Putamen (tissue), 1 donor: ENCODE data around the gene AVEN.

Source experiments
- DNase-seq: peaks from one replicate; pipeline ENCODE4 v3.0.0-alpha.2; 2016; ENCODE audit warnings: low spot score

The AVEN gene

DNA sequence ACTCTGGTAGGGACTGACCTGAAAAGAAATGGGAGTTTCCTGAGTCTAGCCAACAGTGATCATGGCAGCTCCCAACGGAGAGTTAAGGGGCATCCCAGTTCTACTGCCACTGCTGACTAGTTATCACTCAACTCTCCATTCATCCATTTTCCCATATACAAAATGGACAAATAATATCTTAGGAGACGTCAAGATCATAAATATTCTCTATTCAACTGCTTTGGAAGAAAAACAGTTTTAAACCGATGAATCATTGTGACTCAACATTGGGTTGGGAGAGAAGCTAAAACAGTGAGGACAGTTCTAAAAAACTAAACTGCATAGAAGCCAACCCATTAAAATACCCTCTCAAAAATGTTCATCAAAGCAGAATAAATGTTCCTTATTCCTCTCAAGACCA lies 128.3 kb downstream of the AVEN start:
- DNase-seq = no peak

DNA sequence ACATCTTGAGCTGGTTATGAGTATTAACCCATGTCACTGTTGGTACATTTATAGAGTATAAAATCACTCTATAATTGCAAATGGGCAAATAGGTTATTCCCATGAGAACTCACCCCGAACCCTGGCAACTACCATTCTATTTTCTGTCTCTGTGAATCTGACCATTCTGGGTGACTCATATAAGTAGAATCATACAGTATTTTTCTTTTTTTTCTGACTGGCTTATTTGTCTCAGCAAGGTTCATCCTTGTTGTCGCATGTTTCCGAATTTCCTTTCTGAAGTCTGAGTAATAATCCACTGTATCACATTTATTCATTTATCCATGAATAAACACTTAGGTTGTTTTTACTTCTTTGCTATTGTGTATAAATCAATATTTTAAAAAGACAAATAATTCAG lies 130.6 kb downstream of the AVEN start:
- DNase-seq = no peak

DNA sequence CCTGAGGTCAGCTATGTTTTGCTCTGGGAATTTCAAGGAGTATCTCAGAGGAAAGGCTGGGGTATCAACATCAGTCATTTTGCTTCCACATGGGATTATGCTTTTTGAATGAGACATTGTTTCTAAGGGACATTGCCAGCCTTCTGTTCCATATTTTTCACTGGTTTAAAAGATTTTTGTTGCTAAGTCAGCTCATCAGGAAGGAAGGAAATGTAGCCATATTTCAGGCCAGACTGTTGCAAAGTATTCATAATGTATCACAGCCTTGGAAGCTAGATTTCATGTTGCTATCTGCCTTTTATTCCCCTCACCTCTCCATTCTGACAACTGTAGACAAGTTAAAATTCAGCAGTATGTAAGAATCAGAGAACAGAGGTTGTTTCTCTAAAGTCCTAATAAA lies 131.7 kb downstream of the AVEN start:
- no peak for DNase-seq

DNA sequence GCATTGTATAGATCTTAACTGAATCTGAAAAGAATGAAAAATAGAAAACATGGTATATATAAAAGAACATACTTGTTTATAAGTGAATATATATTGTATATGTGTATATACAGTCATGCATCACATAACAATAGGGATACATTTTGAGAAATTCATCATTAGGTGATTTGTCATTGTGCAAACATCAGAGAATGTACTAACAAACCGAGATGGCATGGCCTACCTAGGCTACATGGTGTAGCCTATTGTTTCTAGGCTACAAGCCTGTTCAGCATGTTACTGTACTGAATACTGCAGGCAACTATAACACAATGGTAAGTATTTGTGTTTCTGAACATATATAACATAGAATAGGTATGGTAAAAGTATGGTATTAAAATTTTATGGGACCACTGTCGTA lies 135.3 kb downstream of the AVEN start:
- DNase-seq = no peak

DNA sequence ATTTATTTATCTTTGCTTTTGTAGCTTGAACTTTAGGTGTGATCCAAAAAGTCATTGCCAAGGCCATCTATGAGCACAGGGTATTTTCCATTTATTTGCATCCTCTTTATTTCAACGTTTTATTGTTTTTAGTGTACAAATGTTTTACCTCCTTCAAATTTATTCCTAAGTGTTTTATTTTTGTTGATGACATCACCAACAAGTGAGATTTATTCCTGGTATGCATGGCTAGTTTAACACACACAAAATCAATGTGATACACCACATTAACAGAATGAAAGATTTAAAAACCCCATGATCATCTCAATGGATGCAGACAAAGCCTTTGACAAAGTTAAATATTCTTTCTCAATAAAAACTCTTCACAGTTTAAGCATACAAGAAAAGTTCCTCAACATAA lies 137.0 kb downstream of the AVEN start:
- DNase-seq = no peak

DNA sequence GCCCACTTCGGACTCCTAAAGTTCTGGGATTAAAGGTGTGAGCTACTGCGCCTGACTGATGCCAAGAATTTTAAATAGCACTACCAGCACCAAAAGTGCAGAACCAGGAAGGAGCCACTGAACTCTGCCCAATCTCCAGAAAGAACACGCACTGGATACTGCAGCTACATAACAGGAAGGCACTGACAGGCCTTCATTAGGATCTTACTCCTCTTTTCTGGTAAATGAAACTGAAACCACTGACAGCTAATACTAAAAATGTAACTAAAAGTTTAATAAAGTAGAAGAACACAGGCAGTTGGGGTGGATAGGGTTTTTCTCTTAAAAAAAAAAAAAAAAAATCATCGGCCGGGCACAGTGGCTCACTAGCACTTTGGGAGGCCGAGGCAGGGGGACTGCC lies 144.8 kb downstream of the AVEN start:
- DNase-seq = no peak

DNA sequence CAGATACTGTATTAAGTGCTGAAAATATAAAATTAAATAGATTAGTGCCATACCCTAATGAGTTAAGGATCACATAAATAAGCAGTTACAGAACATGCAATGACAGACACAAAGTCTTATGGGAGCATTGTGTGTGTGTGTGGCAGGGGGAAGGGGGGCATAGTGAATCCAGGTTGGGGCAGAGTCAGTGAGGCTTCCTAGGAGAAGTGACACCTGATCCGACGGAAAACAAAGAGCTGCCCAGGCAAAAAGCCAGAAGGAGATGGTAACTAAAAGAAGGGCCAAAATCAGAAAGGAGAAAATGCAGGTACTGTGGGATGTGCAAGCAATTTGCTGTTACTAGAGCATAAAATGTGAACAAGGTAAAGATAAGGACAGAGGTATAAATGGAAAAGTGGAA lies 150.8 kb downstream of the AVEN start:
- DNase-seq = no peak

DNA sequence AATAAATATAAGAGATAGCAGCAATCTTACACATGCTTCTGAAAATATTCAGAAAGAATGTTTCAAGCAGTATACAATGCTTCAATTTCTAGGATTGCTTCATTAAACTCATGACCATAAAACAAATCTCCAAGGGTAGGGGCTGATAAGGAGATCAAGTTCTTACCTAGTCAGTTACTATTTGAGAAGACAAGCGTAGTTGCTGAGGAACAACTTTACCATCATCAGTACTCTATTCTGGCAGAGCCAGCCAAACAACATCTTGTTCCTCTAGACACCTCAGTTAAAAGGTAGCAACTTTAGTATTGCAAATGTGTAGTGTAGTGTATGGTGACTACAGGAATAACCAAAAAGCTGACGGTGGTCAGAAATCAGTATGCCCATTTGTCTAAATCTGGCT lies 156.1 kb downstream of the AVEN start:
- no peak for DNase-seq

DNA sequence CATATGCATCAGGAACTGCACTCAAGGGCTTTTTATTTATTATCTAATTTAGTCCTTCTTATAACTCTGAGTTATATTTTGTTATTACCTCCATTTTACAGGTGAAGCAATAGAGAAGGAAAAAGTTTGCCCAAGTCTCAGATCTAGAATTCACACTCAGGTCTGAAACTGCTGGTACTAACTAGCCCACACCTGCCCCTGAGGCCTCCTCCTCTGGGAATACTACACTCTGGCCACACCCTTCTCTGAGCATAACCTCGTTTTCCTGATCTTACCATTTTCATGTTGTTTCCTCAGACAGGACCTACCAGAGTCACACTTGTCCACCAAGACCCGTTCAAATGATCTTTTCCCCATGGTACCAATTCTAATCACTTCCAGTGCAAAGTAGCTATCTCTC lies 164.8 kb downstream of the AVEN start:
- no peak for DNase-seq

DNA sequence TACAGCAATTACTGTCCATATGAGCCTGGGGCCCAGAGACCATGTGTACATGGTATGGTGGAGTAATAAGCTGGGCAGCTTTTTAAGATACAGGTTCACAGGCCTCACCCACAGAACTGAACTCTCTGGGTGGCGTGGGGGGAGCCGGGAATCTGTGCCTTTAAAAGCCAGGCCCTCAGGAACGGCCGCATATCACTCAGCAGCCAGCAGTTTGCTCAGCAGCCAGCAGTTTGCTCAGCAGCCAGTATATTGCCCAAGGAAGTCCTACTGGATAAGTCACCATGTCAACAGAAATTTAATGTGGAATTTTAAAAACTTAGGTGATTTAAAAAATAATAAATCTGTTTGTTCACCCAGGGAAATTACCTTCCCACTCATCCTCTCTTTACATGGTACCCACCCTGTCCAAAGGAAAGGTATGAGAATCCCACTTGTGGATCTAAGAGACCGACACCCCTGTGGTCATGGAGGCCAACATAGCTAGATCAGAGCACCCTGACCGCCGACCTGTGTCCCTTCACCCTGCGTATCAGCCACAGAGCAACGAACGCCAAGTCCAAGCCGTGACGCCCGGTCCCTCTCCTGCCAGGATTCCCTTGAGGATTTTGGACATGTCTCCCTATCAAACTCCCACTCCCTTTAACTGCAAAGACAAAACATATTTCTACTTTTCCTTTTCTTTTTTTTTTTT lies 166.4 kb downstream of the AVEN start:
- no peak for DNase-seq

DNA sequence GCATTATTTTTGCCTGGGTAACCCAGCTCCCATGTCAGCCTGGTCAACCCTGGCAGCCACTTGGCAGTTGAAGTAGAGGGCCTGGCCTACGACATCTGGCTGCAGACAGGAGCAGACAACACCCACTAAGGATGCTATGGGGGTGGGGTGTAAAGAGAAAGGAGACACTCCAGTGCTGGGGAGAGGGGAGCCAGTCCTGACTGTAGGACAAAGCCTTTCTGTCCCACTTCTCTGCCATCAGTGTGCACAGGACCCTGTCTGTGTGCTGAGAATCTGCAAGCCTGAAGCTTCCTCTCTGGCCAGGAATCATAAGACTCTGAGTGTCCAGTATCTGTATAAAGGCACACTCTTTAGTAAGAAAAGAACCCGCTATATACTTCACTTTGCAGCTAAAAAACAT lies 167.0 kb downstream of the AVEN start:
- no peak for DNase-seq

DNA sequence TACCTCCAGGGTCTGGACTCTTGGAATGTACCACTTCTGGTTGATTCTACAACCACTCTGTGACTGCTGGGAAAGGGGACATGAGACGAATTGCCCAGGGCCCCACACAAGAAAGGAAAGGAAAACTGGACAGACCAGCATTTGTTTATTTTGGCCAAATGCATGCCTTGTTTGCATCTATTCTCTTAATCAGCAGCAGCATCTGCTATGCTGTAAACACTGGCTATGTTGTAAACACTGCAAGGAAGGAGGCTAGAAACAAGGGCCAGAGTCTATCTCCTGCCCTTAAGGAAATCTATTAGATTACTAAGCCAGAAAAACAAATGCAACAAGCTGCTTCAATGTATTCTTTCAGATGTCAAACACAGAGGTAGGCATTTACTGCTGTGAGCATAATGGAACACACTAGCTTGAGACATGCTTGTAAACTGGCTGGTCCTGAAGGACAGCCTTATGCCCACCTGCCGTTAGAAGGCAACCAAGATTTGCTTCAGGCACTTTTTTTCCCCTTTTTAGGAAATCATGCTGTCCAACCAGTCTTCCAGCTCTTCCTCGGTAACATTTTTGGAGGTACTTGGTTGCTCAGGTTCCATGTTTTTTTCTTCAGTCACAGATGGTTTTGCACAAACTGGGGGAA lies 172.8 kb downstream of the AVEN start:
- no peak for DNase-seq

DNA sequence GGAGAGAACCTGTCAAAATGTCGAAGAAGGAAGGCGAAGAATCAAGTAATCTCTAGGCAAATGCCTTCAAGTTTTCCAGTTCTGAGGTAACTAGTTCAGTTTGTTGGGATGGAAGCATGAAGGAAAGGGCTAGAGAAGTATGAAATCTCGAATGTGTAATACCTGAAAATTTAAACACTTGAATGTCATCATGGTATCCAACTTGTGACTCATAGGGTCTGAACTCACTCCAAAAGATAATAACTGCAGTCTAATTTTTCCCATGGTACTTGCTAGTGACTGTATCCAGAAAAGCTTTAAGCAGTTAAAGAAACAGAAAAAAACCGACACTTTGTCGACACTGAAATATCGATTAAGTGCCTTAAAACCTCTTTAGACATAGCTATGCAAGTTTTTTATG lies 173.6 kb downstream of the AVEN start:
- DNase-seq = peak; percentile 13

DNA sequence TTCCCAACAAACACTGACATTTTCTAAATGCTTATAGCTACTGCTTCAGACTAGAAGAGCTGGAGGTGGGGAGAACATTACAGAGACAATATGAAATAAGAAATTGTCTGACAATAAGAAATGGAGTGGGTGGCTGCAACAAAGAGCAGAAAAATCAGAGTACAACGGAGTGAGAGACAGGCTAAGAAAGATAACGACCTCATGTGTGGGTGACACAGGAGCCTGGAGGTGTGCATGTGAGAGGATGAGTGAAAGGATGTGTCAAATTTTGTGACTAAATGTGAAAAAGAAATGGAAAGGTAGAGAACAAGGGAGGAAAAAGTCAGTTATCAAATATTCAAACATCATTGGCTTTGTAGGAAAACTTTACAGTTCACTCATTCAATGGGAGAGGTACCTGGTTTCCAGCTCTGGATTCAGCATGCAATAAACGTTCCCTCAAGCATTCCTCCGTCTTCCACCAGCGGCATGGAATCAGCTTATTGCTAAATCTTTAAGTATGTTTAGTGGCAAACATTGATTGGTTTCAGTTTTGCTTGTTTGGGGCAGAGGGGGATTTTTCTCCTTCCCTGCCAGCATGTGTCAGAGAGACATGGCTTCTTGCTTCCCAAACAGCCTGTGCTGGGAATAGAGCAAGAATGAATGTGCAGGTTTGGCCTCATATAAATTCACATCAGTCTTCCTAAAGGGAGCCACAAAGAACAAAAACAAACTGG lies 174.5 kb downstream of the AVEN start:
- peak; percentile 78 for DNase-seq

DNA sequence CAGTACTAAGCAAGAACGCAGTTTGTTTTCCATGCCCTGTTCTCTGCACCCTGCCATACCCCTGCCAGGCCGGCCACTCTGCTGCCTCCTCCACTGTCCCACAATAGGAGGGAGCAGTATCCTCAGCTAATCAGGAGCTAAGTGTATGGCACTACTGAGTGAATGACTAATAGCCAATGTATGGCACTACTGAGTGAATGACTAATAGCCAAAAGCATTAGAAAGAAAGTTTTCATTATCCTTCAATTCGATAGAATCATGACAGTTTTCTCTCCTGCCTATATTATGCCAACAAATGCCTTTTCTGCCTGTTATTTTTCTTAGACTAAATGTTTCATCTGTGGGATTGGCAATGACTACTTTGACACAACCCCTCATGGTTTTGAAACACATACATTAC lies 178.2 kb downstream of the AVEN start:
- DNase-seq = no peak

DNA sequence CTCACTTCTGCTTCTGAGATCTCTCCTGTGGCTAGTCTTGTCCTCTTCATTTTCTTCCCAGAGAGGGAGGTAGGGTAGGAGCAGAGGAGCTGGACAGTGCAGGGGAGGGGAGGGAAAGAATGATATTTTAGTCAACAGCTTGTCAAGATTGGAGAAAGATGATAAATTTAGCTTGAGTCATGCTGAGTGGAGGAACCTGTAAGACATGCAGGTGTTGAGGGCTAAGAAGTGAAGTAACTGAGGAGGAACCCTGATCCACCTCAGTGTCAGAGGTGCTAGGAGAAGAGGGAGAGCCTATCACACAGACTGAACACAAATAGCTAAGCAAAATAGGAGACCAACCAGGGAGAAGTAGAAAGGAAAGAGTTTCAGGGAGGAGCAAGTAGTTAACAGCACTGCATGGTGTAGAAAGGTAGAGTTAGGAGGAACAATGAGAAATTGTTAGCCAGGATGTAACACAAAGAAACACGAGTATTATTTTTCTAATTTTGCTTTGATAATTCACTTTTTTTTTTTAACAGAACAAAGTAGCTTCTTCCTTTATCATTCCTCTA lies 178.9 kb downstream of the AVEN start:
- DNase-seq = no peak

DNA sequence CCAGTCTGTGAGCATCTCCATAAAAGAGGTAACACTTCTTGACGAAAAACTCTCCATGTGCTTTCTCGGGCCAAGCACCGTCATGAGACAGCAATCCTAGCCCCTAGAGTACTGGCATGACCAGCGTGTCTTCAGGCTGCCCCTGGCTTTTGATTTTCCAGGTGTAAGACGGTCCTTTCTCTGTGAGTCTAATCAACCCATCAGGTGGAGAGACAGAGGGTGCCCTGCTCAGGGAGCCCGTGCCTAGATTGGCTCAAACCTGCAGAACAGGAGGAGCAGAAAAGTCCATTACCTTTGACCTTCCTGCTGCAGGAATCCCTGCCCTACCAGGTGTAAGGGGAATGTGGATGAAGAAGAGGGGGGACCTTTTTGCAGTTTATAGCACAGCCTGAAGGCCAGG lies 180.2 kb downstream of the AVEN start:
- DNase-seq = no peak

DNA sequence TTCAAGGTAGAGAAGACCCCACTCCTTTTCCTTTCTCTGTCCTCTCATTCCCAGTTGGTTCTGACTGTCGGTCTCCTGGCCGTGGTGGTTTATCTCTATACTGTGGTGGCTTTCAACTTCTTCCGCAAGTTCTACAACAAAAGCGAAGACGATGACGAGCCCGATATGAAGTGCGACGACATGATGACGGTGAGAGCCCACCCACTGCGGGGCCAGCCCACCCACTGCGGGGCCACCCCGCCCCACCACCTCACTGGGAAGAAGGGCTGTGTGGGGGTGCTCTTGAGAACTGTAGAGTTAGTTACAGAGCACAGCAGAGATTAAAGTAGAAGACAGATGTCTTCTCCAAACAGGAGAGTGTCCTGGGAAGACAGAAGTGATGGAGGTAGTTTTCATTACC lies 181.3 kb downstream of the AVEN start:
- DNase-seq = no peak

DNA sequence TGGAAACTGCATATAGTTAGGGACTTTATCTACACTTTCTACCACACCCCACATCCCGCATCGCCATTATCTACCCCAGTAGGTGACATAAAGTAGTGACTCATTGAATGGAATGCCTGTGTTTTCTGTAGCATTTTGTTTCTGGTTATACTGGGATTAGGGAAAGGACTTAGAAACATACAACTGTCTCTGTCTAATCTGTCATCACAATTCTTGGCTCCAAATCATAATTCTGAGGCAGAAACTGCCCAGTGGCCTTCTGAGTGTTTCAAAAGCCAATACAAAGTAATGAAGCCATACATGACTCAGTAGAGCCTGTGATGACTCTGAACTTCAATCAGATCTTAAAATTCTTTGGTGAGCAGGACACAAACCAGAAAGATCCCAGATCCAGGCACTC lies 186.4 kb downstream of the AVEN start:
- no peak for DNase-seq

DNA sequence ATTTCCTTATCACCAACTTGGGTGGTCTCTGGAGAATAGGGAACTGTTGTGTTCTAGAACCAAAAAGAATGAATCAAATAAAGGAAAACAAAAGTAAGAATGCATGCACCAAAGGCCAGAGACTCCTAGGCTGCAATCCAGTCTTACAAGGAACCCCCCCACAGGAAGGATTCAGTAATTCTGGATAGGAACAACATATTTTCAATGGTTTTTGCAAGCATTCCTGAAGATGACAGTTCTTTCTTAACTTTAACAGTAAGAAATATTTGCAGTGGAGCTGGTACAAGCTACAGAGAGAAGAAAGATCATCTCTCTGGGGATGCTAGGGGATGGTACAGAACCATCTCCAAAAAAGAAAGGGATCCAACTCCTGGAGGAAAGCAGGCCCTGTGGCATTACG lies 186.9 kb downstream of the AVEN start:
- DNase-seq = no peak

DNA sequence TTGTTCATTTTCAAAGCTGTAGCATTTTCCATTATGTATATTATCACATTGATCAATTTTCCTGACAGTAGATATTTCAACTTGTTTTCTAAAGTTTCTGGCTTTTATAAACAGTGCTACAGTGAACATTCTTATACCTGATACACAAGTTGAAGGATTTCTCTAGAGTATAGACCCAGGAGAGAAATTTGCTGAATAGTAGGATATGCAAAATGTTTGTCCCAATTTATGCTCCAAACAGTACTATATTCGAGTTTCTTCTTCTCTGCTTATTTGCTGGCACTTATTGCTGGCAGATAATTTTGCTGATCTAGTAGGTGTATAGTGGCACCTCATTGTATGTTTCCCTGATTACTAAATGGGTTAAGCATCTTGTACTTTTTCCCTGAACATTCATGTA lies 187.9 kb downstream of the AVEN start:
- no peak for DNase-seq

DNA sequence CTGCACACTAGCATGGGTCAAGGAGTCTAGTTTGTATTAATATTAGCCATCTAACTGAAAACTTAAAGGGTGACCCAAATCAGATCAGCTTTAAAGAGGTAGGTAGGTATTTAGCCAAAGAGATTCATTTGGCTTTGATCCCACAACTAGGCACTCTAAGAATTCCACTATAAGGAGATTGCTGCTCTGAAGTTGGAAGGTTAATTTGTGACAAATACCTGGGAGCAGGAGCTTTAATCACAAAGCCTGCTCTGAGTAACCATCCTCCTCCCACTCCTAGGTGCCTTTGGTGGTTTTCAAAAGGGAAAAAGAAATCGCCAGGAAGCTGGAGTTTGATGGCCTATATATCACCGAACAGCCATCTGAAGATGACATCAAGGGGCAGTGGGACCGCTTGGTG lies 191.0 kb downstream of the AVEN start:
- DNase-seq = no peak

DNA sequence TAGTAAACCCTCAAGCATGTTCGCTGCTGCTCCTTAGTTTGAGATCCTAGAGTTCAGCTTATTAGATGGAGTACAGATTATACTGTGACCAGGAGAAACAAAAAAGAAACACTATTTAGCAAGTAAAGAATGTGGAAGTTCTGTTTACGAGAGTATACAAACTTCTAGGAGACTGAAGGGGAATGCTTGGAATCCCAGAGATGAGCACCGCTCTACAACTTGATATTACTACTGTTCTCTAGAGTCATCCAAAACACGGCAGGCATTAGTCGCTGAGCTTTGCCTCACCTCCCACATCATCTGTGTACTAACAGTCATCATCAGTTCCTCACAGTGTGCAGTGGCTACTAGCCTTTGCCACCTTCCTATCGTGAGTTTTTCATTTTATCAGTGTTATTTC lies 192.1 kb downstream of the AVEN start:
- no peak for DNase-seq
